Endothelial cell of umbilical vein (primary cell): ENCODE results near the gene PM20D2. TPM values are rescaled to one million over a fixed set of nuclear protein-coding genes. Genes with fewer than 3 reads are reported as not detected.

Experiments used
- BruUV-seq: library from RNA; stranded (reverse); fragments of 400-500 nt; replicated peaks from 2 replicates; lab custom pipeline; 2021; lab: Mats Ljungman, UMichigan
- CTCF ChIA-PET: fragments of 300-600, 350-600 bp; sonication (Branson Sonifier 250); formaldehyde crosslinking; loops from one replicate; lab custom pipeline; 2021; ENCODE audit warnings: antibody characterized with exemption, inconsistent platforms; lab: Charles Lee
- POLR2A ChIA-PET: fragments of 300-600, 350-600 bp; sonication (Branson Sonifier 250); formaldehyde crosslinking; loops from one replicate; lab custom pipeline; 2021; ENCODE audit warnings: antibody characterized with exemption, inconsistent platforms; lab: Charles Lee
- DNase-seq: peaks from one replicate; pipeline ENCODE4 v3.0.0-alpha.2; 2011; ENCODE audit warnings: low read depth, low spot score
- FAIRE-seq: peaks from 2 replicates; lab custom pipeline; 2011; peaks lifted over from hg19 to GRCh38; lab: Jason Lieb, UNC
- H2AFZ ChIP-seq: 2 replicates; pipeline ENCODE4 v1.6.0; 2012; ENCODE audit warnings: low read depth, low read length, control low read depth, inconsistent platforms
- H3K27ac ChIP-seq: 2 replicates; pipeline ENCODE4 v1.5.1; 2011; ENCODE audit warnings: low read depth, mild to moderate bottlenecking, control low read depth, low read length, moderate library complexity; ENCODE audit not compliant: insufficient read depth
- H3K27me3 ChIP-seq, 2 experiments: 2 replicates each; pipeline versions ENCODE4 v1.6.0 to v1.6.1; 2011; ENCODE audit warnings: low read length in 2 of 2, mixed read lengths in 1 of 2; ENCODE audit not compliant: control insufficient read depth in 2 of 2, insufficient read depth in 2 of 2
- H3K36me3 ChIP-seq, 2 experiments: 2 replicates in 1 of 2; 3 replicates in 1 of 2; pipeline ENCODE4 v1.5.1; 2011; ENCODE audit warnings: low read length in 2 of 2, mild to moderate bottlenecking in 1 of 2, moderate library complexity in 1 of 2; ENCODE audit not compliant: control insufficient read depth in 2 of 2, insufficient read depth in 2 of 2; ENCODE audit errors: extremely low read depth in 1 of 2
- H3K4me1 ChIP-seq: 3 replicates; pipeline ENCODE4 v1.5.1; 2011; ENCODE audit warnings: mild to moderate bottlenecking, low read length; ENCODE audit not compliant: control insufficient read depth, insufficient read depth; ENCODE audit errors: extremely low read depth
- H3K4me2 ChIP-seq: 2 replicates; pipeline ENCODE4 v1.6.1; 2011; ENCODE audit warnings: low read length, control low read depth, mixed read lengths; ENCODE audit not compliant: insufficient read depth
- H3K4me3 ChIP-seq, 3 experiments: fragments of 200-600 bp in 1 of 3; sonication (generic), shearing (Covaris generic) in 1 of 3; replicated peaks in 1 of 3; 2 replicates each; pipeline ENCODE4 v1.5.1; 2011 to 2016; ENCODE audit warnings: control low read depth in 3 of 3, low read length in 3 of 3, mild to moderate bottlenecking in 2 of 3, inconsistent platforms in 1 of 3, low read depth in 1 of 3, moderate library complexity in 1 of 3; ENCODE audit not compliant: insufficient read depth in 1 of 3
- H3K79me2 ChIP-seq: 2 replicates; pipeline ENCODE4 v1.6.0; 2012; ENCODE audit warnings: low read length, inconsistent platforms; ENCODE audit not compliant: control insufficient read depth, insufficient read depth
- H3K9ac ChIP-seq: replicated peaks from 2 replicates; pipeline ENCODE3; 2011; ENCODE audit warnings: low read length, control low read depth; ENCODE audit not compliant: insufficient read depth; ENCODE audit errors: extremely low read depth
- H3K9me1 ChIP-seq: replicated peaks from 3 replicates; pipeline ENCODE4 v1.6.0; 2011; ENCODE audit warnings: mild to moderate bottlenecking, low read length; ENCODE audit not compliant: control insufficient read depth, insufficient read depth; ENCODE audit errors: extremely low read depth
- H3K9me3 ChIP-seq: replicated peaks from 2 replicates; pipeline ENCODE4 v1.5.1; 2012; ENCODE audit warnings: low read length, inconsistent platforms; ENCODE audit not compliant: control insufficient read depth, insufficient read depth
- H4K20me1 ChIP-seq: replicated peaks from 2 replicates; pipeline ENCODE3; 2011; ENCODE audit warnings: mild to moderate bottlenecking, low read length; ENCODE audit not compliant: control insufficient read depth, insufficient read depth; ENCODE audit errors: extremely low read depth
- CTCF ChIP-seq, 2 donors: IDR thresholded peaks; 1 replicate in 1 of 2; 2 replicates in 1 of 2; pipeline ENCODE4 v1.5.1; 2011; ENCODE audit warnings: low read length in 2 of 2, mild to moderate bottlenecking in 2 of 2, moderate library complexity in 2 of 2, control low read depth in 1 of 2, inconsistent platforms in 1 of 2, low read depth in 1 of 2; ENCODE audit not compliant: insufficient read depth in 1 of 2; ENCODE audit errors: extremely low read depth in 1 of 2
- EZH2 ChIP-seq: IDR thresholded peaks from 2 replicates; pipeline ENCODE4 v1.6.1; 2012; ENCODE audit warnings: borderline replicate concordance, low read depth, mild to moderate bottlenecking, moderate library complexity, low read length, inconsistent platforms; ENCODE audit not compliant: severe bottlenecking
- GATA2 ChIP-seq: IDR thresholded peaks from 2 replicates; pipeline ENCODE4 v1.7.0; 2011; ENCODE audit warnings: low read depth, mild to moderate bottlenecking, moderate library complexity, mixed read lengths, low read length; ENCODE audit not compliant: insufficient read length, insufficient read depth
- JUN ChIP-seq: IDR thresholded peaks from 2 replicates; pipeline ENCODE4 v1.6.1; 2011; ENCODE audit warnings: borderline replicate concordance, low read depth; ENCODE audit not compliant: insufficient read length, insufficient read depth
- MAX ChIP-seq: IDR thresholded peaks from 2 replicates; pipeline ENCODE4 v1.6.1; 2011; ENCODE audit not compliant: insufficient read depth, insufficient read length
- MYC ChIP-seq: IDR thresholded peaks from one replicate; pipeline ENCODE4 v1.6.1; 2011; ENCODE audit warnings: mild to moderate bottlenecking, low read depth, low read length
- POLR2A ChIP-seq: IDR thresholded peaks from 2 replicates; pipeline ENCODE4 v1.6.1; 2012; ENCODE audit warnings: low read depth, mild to moderate bottlenecking, control low read depth, low read length
- POLR2AphosphoS5 ChIP-seq: IDR thresholded peaks from 2 replicates; pipeline ENCODE4 v1.6.1; 2012; ENCODE audit warnings: low read depth, mild to moderate bottlenecking, control low read depth, low read length, moderate library complexity; ENCODE audit not compliant: insufficient read depth
- dilution Hi-C: fragments of 300-500 bp; cut with MboI; formaldehyde crosslinking; loops from one replicate; pipeline ENCODE4 v1.15.0; 2019; ENCODE audit warnings: low sequenced_read_pairs; ENCODE audit not compliant: extremely low pct_ligation_motif_present
- intact Hi-C: fragments of 100-400 bp; cut with micrococcal nuclease; formaldehyde crosslinking; loops from one replicate; pipeline ENCODE4 v1.10.0; 2022
- polyA plus RNA-seq, 4 experiments: library from polyadenylated mRNA; depleted of rRNA in 3 of 4; stranded (reverse) in 3 of 4; unstranded in 1 of 4; fragments of >200 nt; gene quantifications; 2 replicates each; pipeline versions ENCODE4 v1.2.1 to v1.2.3, GENCODE V29; 2011 to 2012; ENCODE audit warnings: missing spikeins in 1 of 4
- total RNA-seq: library from RNA; stranded (reverse); gene quantifications from 2 replicates; pipeline ENCODE4 v1.2.3, GENCODE V29; 2021

Gene PM20D2
- total and polyA plus RNA-seq, 2 donors (not counting 3 experiments of a cell fraction or from before 2014, with no cell fraction given), result 3.0 to 10.9 TPM

GRCh38 chr6:89204096-89204495 lies 58.2 kb downstream of the PM20D2 start:
- no peak overlapping the region for H3K27ac ChIP-seq
- dilution Hi-C loops (no loop called here), intact Hi-C loops (no loop called here)
- no peaks in the 10 kb centered on the region for H3K9me3 ChIP-seq
- ChIA-PET CTCF (no interaction called here), POLR2A (no interaction called here)
- H4K20me1 ChIP-seq, result no peaks in the 10 kb centered on the region
- H3K27me3 ChIP-seq, result no peaks in the 10 kb centered on the region
- H2AFZ ChIP-seq, result no peak overlapping the region
- H3K4me3 ChIP-seq, result no peak overlapping the region
- no peak overlapping the region for H3K4me2 ChIP-seq
- no TSS peak for BruUV-seq
- FAIRE-seq (no peak), DNase-seq (no peak)
- H3K4me1 ChIP-seq, result no peaks in the 10 kb centered on the region
- H3K36me3 ChIP-seq, result no peaks in the 10 kb centered on the region
- H3K9ac ChIP-seq, result no peak overlapping the region
- TF ChIP-seq POLR2AphosphoS5 (no peak), MAX (no peak), CTCF (IDR thresholded peaks at IDR 0.05; ENCODE audit: extremely low read depth in 1 of 2, insufficient read depth in 1 of 2, low read depth in 1 of 2, low read length in 2 of 2) (no peak), POLR2A (no peak)
- no peaks in the 10 kb centered on the region for H3K79me2 ChIP-seq
- no peaks in the 10 kb centered on the region for H3K9me1 ChIP-seq

GRCh38 chr6:89205819-89206218 lies 60.0 kb downstream of the PM20D2 start:
- FAIRE-seq (no peak), DNase-seq (no peak)
- H3K9me3 ChIP-seq, result no peaks in the 10 kb centered on the region
- no peaks in the 10 kb centered on the region for H3K36me3 ChIP-seq
- ChIA-PET CTCF (no interaction called here), POLR2A (no interaction called here)
- no peak overlapping the region for H2AFZ ChIP-seq
- BruUV-seq, result no TSS peak
- H3K9ac ChIP-seq, result no peak overlapping the region
- H3K27ac ChIP-seq, result no peak overlapping the region
- no peak overlapping the region for H3K4me2 ChIP-seq
- TF ChIP-seq JUN (no peak), MAX (no peak), GATA2 (no peak), EZH2 (no peak), MYC (no peak)
- H3K27me3 ChIP-seq, result no peaks in the 10 kb centered on the region
- no peaks in the 10 kb centered on the region for H3K79me2 ChIP-seq
- dilution Hi-C loops, result no loop called here
- no peaks in the 10 kb centered on the region for H4K20me1 ChIP-seq
- intact Hi-C loops, result no loop called here
- H3K4me1 ChIP-seq, result no peaks in the 10 kb centered on the region
- H3K9me1 ChIP-seq, result no peaks in the 10 kb centered on the region
- H3K4me3 ChIP-seq, result no peak overlapping the region
